Stimulated activated CD8-positive, alpha-beta memory T cell treated with anti-CD3 and anti-CD28 coated beads, Interleukin-15, amount 100 ng/mL, for 1 hour (primary cell): Measurements from ENCODE around the gene TUBB4A.
"Not testable (repeated sequence)": the region's sequence is repeated elsewhere in the genome, so short reads cannot be mapped to it uniquely, and the experiment has no call there.

ENCODE experiments used
- DNase-seq: peaks from one replicate; pipeline ENCODE4 v3.0.0-alpha.2; 2020; ENCODE audit warnings: low read depth

Gene TUBB4A

DNA sequence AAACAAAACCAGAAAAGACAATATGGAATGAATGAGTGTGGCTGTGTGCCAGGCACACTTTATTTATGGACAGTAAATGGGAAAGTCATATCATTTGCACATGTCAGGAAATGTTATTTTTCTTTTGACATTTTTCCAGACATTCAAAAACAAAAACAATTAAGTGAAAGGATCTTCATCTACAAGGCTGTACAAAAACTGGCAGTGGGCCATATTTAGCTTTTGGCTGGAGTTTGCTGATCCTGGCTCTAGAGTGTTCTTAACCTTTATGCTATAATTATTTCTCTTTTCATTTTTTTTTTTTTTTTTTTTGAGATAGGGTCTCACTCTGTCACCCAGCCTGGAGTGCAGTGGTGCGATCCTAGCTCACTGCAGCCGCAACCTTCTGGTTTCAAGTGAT, 22.2 kb upstream of the TUBB4A start:
- DNase-seq: no peak

DNA sequence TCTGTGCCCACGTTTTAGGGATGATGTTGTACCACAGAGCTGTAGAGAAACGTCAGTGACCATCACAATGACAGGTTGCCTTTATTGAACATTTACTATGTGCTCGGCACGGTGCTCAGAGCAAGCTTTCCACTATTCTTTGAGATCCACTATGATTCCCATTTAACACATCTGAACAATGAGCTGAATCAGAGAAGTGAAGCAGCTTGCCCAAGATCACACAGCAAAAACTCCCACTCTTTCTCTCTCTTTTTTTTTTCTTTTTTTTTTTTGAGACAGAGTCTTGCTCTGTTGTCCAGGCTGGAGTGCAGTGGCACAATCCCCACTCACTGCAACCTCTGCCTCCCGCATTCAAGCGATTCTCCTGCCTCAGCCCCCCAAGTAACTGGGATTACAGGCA, 20.6 kb upstream of the TUBB4A start:
- no peak for DNase-seq

DNA sequence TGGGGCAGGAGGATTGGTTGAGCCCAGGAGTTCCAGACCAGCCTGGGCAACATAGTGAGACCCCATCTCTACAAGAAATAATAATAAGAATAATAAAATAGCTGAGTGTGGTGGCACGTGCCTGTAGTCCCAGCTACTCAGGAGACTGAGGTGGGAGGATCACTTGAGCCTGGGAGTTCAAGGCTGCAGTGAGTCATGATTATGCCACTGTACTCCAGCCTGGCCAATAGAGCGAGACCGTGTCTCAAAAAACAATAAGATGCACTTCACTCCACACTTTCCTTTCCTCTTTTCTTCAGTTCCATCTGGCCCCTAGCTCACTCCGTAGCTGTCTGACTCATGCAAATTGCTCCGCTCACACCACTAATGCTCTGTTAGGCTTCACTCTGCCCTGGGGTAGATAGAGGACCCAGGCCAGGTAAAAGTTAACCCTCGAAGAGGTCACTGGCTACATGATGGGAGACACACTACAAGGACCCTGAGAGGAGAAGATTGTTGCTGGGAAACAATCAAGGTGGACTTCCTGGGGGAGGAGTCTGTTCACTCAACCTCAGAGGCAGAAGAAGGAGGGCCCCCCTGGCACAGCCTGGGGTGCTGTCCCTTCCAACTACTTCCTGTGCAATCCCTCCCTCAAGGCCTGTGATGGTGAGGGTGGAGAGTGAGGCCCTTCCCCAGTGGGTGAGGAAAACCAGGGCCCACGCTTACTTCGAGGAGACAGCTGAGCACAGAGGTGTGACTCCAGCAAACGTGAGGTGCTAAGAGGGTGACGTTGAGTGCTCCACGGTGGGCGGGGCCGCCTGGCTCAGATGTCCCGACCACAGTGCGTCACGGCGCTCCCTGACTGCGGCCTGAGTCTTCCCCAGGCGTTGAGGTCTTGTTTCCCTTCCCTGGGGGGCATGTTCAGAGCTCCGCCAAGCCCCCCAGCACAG, 19.9 kb upstream of the TUBB4A start:
- DNase-seq: peak; percentile 41

DNA sequence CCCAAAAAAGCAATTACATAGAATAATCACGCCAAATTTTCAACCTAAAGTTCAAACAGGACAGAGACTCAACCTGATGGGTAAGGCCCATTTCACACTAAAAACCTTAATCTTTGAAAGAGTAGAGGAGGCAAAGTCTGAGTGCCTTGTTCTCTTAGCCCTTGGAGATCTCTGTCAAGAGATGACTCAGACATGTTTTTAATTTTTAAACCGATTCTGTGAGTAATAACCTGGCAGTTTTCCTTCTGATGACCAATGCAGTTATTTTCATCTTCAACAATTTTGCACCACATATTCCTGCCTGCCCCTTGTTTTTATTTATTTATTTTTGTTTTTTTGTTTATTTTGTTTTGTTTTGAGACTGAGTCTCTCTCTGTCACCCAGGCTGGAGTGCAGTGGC, 17.2 kb upstream of the TUBB4A start:
- DNase-seq: no peak

DNA sequence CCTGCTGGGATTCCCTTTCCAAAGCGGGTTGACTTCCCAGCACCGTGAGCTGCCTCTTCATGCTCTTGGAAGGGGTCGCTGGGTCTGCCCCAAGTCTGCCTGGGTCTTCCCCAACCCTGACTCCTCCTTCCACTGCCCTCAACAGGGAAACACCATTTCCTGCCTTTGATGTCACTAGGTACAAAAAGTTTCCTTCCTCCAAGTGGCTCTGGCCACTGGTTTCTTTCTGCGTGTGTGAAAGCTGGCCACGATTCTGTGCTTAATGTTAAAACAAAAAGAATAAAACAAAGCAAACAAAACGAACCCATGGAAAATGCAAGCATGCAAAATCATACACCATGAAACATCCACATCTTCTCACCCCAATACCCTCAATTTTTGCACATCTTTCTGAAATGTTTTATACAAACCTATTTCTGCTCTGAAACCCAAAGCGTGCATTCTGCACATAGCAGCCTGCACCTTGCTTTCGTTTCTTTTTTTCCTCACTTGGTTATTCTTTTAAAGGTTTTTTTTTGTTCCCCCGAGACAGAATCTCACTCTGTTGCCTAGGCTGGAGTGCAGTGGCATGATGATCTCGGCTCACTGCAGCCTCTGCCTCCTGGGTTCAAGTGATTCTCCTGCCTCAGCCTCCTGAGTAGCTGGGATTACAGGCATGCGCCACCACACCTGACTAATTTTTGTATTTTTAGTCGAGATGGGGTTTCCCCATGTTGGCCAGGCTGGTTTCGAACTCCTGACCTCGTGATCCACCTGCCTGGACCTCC, 16.2 kb upstream of the TUBB4A start:
- no peak for DNase-seq

DNA sequence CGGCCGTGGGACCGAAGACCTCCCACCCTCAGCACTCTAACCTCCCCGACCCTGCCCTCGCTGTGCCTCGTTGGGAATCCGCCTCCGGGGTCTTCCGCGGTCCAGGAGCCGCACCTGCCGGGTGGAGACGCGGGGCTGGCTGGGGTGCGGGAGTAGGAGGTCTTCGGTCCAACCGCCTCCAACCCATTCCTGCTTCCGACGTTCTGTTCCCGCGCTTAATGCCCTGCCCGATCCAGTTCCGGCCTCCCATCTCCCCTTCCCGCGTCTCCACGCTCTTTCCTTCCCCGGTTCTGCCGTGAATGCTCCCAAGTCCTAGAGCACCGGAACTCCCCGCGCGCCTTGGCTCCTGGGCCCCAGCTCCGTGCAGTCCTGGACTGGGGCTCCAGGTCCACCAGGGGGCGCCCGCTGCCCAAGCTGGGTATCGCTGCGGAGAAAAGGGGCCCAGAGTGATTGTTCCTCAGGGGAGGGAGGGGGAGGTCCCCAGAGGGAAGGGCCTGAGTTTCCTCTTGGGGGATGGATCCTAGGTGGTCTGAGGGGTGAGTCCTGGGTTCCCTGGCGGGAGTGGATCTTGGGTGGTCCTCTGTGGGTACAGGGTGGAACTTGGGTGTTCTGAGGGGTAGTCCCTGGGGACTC, 14.7 kb upstream of the TUBB4A start:
- peak; percentile 89 for DNase-seq

DNA sequence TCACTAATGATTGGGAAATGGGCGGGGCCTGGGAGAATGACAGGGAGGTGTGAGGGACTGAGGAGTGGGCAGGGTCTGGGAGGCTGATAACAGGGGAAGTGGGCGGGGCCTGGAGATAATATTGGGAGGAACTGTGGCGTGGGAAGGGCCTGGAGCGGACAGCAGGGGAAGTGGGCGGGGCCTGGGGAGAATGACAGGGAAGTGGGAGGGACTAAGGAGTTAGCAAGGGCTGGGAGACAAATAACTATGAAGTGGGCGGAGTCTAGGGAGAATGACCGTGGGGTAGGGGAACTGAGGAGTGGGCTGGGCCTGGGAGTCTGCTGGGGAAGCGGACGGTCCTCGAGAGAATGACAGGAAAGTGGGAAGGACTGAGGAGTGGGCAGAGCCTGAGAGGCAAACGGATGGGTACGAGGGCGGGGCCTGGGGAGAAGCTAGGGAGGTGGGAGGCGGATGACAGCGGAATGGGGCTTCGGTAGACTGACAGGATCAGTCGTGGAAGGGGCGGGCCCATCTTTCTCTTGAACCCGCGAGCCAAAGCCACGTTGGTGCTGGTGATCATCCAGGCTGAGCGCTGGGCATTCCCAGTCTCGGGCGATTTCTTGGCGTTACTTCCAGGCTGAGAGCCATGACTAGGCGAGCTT, 14.0 kb upstream of the TUBB4A start:
- peak; percentile 40 for DNase-seq

DNA sequence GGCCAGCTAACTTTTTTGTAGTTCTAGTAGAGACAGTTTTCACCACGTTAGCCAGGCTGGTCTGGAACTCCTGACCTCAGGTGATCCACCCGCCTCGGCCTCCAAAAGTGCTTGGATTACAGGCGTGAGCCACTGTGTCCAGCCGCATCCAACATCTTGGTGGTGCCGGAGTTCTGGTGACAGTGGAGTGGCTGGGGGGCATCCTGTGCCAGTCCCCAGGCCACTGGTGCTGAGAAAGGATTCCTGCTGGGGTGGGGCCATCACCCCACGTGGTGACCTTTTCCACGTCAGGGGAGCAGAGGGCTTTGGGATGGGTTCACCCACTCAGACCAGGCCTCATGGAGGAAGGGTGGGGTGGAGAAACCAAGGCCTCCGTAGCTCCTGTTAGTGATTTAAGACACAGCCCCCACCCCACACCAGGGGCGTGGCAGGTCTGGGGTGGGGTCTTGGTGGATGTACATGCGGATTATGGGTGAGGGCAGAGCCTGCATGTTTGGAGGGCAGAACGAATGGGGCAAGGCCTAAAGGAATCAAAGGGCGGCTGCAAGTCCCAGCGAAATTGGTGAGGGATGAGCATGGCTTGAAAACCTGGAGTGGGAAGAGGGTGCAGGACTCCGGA, 12.9 kb upstream of the TUBB4A start:
- DNase-seq: no peak

DNA sequence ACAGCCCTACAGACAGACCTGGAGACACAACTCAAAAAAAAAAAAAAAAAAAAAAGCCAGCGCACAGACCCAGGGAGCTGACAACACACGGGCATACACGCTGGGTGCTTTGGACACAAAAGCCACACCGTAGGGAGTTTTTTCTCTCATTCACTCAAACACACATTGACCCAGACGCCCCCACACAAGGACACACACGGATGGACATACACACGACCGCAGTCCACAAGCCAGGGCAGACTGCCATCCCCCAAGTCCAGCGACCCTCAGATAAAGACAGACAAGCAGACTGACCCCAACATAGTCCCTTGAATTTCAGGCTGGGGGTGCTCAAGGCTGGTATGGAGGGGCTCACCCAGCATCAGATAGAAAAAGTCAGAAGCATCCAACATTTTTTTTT, 12.0 kb upstream of the TUBB4A start:
- DNase-seq: no peak

DNA sequence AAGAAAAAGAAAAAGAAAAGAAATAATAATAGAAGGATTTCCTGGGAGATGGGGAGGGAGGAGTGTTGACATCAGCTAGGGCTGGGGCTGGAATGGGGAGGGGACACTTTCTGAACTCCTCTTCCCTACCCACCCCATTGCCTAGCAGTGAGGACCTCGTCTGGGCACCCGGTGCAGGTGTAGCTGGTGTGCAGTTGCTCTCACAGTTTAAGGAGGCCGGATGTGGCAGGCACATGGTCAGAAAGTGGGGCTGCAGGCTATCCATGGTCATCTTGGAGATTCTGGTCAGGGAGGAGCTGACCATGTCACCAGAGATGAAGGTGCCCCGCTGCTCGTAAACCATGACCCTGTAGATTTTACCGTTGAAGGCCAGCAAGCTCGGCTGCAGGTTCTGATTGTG, 8.5 kb upstream of the TUBB4A start:
- DNase-seq: no peak

DNA sequence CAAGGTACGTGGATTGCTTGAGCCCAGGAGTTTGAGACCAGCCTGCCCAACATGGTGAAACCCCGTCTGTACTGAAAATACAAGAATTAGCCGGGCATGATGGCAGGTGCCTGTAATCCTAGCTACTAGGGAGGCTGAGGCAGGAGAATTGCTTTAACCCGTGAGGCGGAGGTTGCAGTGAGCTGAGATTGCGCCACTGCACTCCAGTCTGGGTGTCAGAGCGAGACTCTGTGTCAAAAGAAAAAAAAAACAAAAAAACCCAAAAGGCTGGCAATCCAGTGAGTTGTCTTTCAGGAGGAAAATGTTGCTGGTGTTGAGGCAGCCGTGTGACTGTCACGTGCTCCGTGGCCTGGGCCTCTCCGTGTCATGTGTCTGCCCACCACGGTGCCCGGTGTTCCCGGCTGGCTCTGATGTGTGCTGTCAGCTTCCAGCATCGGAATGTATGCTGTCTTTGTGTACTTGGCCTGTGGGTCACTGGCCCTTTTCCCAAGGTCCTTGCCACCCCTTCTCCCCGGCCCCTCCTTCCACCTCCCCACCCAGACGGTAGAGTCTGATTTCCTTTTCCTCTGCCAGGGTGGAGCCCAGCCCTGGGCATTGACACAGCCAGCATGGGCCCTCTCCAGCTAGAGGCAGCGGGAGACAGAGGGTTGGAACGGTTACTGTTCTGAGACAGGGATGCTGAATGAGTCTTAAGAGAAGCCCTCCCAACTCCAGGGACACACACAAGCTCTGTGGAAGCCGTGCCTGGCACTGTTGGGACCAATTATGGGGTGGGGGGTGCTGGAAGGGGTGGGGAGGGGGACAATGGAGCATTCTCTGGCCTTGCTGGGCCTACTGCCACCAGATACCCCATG, 7.2 kb upstream of the TUBB4A start:
- DNase-seq: no peak

DNA sequence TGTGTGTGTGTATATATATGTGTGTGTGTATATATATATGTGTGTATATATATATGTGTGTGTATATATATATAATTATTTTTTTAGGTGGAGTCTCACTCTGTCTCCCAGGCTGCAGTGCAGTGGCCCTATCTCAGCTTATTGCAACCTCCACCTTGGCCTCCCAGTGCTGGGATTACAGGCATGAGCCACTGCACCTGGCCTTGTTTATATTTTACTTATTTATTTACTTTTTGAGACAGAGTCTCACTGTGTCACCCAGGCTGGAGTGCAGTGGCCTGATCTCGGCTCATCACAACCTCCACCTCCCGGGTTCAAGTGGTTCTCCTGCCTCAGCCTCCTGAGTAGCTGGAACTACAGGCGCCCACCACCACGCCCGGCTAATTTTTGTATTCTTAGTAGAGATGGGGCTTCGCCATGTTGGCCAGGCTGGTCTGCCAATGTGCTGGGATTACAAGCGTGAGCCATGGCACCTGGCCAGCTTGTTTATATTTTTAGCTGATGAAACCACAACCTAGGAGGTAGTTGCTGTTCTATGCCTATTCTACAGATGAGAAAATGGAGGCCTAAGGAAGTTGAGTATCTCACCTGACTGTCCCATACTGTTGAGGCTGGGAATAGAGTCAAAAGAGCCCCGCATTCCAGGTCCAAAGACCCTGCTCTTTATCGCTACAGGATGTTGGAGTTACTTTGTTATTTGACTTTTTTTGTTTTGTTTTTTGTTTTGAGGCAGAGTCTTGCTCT, 6.1 kb upstream of the TUBB4A start:
- DNase-seq: not testable (repeated sequence)

DNA sequence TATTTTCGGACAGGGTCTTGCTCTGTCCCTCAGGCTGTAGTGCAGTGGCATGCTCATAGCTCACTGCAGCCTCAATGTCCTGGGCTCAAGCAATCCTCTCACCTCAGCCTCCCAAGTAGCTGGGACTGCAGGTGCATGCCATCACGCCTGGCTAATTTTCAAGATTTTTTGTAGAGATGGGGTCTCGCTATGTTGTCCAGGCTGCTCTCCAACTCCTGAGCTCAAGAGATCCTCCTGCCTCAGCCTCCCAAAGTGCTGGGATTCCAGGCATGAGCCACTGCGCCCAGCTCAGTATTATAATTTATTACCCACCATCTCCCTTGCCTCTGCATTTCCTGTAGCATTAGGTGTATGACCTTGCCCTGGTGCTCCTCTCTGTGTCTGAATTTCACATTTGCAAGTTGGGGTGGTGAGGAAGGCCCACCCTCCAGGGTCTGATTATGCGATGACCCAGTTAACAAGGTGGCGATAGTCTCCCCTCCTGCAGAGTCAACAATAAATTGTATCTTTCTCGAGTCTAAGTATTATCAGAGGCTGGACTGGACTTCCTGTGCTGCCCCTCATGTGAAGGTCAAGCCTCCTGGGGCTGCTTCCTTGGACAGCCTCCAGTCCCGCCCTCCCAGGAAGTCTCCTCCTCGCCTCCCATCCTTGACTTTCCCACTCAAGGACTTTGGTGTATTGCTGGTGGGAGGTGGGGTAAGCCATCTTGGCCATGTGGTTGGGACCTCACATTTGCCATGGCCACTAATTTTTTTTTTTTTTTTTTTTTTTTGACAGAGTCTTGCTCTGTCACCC, 1.5 kb upstream of the TUBB4A start:
- DNase-seq: no peak

DNA sequence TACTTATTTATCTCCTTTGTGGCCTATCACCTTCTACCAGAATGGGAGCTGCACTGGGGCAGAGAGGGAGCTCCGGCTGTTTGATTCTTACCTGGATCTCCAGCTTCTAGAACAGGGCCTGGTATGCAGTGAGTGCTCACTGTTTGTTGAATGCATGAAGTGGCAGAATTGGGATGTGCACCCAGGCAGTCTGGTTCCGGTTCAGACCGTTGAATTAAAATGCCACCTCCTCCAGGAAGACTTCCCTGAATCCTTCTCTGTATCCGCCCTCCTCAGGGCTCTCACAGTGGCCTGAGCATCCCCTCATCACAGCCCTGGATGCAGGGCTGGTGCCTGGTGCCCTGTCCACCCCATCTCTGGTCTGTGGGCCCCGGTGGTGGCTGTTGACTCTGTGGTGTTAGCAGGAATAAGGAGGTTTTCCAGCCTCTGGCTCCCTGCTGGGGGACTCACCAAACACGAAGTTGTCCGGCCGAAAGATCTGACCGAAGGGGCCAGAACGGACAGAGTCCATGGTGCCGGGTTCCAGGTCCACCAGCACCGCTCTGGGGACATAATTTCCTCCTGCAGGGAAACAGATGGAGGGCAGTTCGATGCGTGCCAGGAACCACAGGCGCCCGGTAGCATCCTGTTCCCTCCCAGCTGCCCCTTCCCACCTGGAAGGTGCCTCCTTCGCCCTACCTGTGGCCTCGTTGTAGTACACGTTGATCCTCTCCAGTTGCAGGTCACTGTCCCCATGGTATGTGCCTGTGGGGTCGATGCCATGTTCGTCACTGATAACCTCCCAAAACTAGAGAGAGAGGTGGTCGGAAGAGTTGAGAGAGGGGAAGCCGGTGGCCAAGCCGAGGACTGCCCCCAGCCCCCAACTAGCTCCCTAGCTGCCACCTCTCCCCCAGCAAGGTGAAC, 1.0 kb downstream of the TUBB4A start:
- no peak for DNase-seq

DNA sequence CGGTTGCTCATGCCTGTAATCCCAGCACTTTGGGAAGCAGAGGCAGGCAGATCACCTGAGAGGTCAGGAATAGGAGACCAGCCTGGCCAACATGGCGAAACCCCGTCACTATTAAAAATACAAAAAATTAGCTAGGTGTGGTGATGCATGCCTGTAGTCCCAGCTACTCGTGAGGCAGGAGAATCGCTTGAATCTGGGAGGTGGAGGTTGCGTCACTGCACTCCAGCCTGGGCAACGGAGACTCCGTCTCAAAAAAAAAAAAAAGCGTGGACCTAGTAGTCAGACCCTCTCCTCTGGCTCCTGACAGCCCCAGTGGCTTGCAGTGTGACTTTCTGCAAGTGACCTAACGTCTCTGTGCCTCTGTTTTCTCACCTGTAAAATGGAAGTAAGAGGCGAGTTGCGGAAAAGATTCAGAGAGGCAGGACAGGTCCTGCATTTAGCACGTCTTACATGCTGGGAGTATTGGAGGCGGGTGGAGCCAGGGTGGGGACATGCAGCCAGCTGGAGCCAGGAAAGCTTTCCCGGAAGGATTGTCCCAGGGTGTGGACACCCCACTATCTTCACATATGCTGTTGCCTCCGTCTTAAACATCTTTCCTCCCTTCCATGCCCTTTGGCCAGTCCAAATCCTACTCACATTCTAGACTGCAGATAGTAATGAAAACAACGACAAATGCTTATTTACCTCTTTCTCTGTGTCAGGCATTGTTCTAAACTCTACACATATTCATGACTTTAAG, 2.9 kb downstream of the TUBB4A start:
- DNase-seq: no peak

DNA sequence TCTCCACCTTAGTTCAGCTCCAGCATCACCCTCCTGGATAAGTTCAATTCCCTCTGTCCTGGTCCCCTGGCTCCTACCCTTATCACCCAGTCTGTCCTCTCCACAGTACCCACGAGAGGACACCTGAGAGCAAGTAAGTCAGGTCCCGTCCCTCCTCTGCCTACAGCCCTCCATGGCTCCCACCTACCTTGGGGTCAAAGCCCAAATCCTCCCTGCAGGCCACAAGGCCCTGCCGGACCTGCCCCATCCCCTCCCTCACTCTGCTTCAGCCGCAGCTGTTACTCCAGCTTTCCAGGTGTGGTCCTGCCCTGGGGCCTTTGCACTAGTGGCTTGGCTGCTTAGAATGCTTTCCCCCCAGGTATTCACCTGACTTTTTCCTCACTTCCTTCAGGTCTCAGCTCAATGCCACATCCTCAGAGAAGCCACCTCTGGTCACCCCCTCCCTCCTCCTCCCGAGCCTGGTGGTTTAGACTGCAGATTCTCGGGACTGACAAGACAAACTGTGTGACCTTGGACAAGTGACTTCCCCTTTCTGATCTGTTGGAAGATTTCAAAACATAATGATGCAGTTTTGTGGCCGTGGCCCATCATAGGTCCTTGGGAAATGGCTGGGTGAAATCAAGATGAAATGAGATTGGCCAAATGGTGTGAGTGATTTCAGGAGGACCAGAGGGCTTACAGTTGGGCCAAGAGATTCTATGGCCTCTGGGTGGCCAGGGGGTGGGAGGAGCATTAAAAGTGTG, 3.6 kb downstream of the TUBB4A start:
- no peak for DNase-seq

DNA sequence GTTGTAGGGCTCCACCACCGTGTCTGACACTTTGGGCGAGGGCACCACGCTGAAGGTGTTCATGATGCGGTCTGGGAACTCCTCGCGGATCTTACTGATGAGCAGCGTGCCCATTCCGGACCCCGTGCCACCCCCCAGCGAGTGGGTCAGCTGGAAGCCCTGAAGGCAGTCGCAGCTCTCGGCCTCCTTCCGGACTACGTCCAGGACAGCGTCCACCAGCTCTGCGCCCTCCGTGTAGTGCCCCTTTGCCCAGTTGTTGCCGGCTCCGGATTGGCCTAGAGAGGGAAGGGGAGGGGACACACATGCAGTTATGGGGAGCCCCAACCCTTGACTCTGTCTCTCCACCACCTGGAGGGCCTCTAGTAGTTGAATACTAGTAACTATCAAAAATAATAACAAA, 6.2 kb downstream of the TUBB4A start:
- DNase-seq: no peak
